SU-DHL-6 (cell line): ENCODE data around the gene IFRD2.

Experiments
- EZH2phosphoT487 ChIP-seq: fragments of 200-600 bp; sonication (generic), shearing (Covaris generic); conservative IDR thresholded peaks from 2 replicates; pipeline ENCODE4 v1.6.1; 2018; ENCODE audit warnings: mild to moderate bottlenecking, antibody characterized with exemption, low read length, moderate library complexity, mixed read lengths
- TF ChIP-seq, protein P1 (sequence below): fragments of 200-600 bp; sonication (generic); IDR thresholded peaks from one replicate; pipeline ENCODE4 v1.5.1; 2017; ENCODE audit warnings: antibody characterized with exemption, mild to moderate bottlenecking, low read length, moderate library complexity; ENCODE audit not compliant: insufficient read depth, poor library complexity, severe bottlenecking

DNA sequence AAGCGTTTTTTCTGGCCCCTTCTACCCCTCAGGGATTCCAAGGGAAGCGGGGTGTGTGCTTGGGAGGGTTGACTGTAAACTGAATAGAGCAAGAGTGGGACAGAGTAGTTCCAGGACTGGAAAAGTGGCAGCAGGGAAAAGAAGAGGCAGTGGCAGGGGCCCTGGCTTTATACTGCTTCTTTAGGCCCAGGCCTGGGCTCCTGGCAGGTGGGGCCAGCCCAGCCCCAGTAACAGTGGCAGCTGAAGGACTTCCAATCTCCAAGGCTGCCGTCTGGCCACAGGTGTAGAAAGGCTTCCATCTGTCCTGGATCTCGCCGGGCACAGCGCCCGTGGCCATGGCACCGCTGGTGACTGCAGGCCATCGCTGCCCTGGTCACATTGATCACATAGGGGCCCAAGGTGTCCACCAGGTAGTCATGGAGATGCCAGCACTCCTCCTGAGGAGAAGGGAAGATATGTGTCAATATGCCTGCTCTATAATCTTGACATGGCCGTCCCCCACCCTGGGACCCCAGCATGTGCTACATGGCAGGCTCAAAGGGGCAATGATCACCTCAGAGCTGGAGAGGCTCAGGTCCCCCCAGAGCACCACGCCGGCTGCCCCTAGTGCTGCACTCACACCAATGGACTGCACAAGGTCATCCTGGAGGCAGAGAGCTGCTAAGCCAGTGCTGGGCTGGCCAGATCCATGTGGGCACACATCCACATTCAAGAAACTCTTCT, 1.0 kb upstream of the IFRD2 start:
- TF ChIP-seq, protein P1, sequence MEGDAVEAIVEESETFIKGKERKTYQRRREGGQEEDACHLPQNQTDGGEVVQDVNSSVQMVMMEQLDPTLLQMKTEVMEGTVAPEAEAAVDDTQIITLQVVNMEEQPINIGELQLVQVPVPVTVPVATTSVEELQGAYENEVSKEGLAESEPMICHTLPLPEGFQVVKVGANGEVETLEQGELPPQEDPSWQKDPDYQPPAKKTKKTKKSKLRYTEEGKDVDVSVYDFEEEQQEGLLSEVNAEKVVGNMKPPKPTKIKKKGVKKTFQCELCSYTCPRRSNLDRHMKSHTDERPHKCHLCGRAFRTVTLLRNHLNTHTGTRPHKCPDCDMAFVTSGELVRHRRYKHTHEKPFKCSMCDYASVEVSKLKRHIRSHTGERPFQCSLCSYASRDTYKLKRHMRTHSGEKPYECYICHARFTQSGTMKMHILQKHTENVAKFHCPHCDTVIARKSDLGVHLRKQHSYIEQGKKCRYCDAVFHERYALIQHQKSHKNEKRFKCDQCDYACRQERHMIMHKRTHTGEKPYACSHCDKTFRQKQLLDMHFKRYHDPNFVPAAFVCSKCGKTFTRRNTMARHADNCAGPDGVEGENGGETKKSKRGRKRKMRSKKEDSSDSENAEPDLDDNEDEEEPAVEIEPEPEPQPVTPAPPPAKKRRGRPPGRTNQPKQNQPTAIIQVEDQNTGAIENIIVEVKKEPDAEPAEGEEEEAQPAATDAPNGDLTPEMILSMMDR, result no peak
- no peak for TF ChIP-seq EZH2phosphoT487
